HCT116 (cell line): ENCODE data around the gene HIPK2. TPM values are rescaled to one million over a fixed set of nuclear protein-coding genes. Genes with fewer than 3 reads are reported as not detected.

ENCODE experiments used
- ATAC-seq: fragments of 200-7000 bp; cut with Tn5 transposase; 2 replicates; pipeline ENCODE4 v1.9.1; 2020; ENCODE audit warnings: mild to moderate bottlenecking, moderate library complexity
- BruUV-seq: library from RNA; stranded (reverse); fragments of 400-500 nt; replicated peaks from 2 replicates; lab custom pipeline; 2021; lab: Mats Ljungman, UMichigan
- CTCF ChIA-PET: fragments of 300-600 bp; sonication (Branson Sonifier 250); formaldehyde crosslinking; loops from one replicate; lab custom pipeline; 2021; ENCODE audit warnings: antibody characterized with exemption; lab: Charles Lee
- POLR2A ChIA-PET: fragments of 300-600, 350-600 bp; sonication (Branson Sonifier 250); formaldehyde crosslinking; loops from one replicate; lab custom pipeline; 2021; ENCODE audit warnings: antibody characterized with exemption; lab: Charles Lee
- RAD21 ChIA-PET, 2 experiments: fragments of 300-600 bp; sonication (Branson Sonifier 250); formaldehyde crosslinking; loops; one replicate each; lab custom pipeline; 2023; ENCODE audit warnings: low total read pairs in 2 of 2; ENCODE audit not compliant: uncharacterized antibody in 2 of 2, unreplicated experiment in 2 of 2, low non-redundant PET in 1 of 2; lab: Charles Lee
- DNase-seq: peaks from one replicate; pipeline ENCODE4 v3.0.0-alpha.2; 2010; ENCODE audit warnings: low read depth, low spot score
- H2AFZ ChIP-seq: fragments of 200-600 bp; shearing (Covaris generic), sonication (generic); 2 replicates; pipeline ENCODE4 v1.6.1; 2017; ENCODE audit warnings: low read depth, mixed run types, mixed read lengths, antibody characterized with exemption, low read length; ENCODE audit not compliant: poor library complexity, severe bottlenecking
- H3K27ac ChIP-seq: 2 replicates; pipeline ENCODE4 v1.5.1; 2012; ENCODE audit warnings: low read depth, low read length
- H3K27me3 ChIP-seq: fragments of 200-600 bp; sonication (generic); 2 replicates; pipeline ENCODE4 v1.6.1; 2016; ENCODE audit warnings: mixed run types, low read length, mixed read lengths; ENCODE audit not compliant: insufficient read depth
- H3K36me3 ChIP-seq, 2 experiments: fragments of 200-500 bp in 1 of 2; fragments of 200-600 bp in 1 of 2; sonication (Bioruptor generic) in 1 of 2; sonication (generic) in 1 of 2; 2 replicates each; pipeline versions ENCODE4 v1.5.1 to v1.6.1; 2014 to 2016; ENCODE audit warnings: low read length in 2 of 2, inconsistent platforms in 1 of 2, mixed read lengths in 1 of 2, mixed run types in 1 of 2; ENCODE audit not compliant: insufficient read depth in 2 of 2, control insufficient read depth in 1 of 2
- H3K4me1 ChIP-seq, 2 experiments: fragments of 200-600 bp in 1 of 2; sonication (generic) in 1 of 2; 2 replicates each; pipeline versions ENCODE4 v1.5.1 to v1.6.1; 2012 to 2017; ENCODE audit warnings: low read length in 2 of 2, inconsistent platforms in 1 of 2, mild to moderate bottlenecking in 1 of 2, mixed read lengths in 1 of 2, mixed run types in 1 of 2, moderate library complexity in 1 of 2; ENCODE audit not compliant: insufficient read depth in 2 of 2, control insufficient read depth in 1 of 2
- H3K4me2 ChIP-seq: fragments of 200-600 bp; sonication (generic); 2 replicates; pipeline ENCODE4 v1.6.1; 2017; ENCODE audit warnings: mixed run types, low read length, mixed read lengths
- H3K4me3 ChIP-seq, 2 experiments: fragments of 200-600 bp in 1 of 2; sonication (generic) in 1 of 2; replicated peaks in 1 of 2; 2 replicates each; pipeline ENCODE4 v1.5.1; 2011 to 2016; ENCODE audit warnings: low read length in 2 of 2, control low read depth in 1 of 2, low read depth in 1 of 2, mild to moderate bottlenecking in 1 of 2, mixed read lengths in 1 of 2, mixed run types in 1 of 2
- H3K79me2 ChIP-seq: fragments of 200-600 bp; sonication (generic); 2 replicates; pipeline ENCODE4 v1.6.1; 2017; ENCODE audit warnings: mild to moderate bottlenecking, mixed run types, low read length, moderate library complexity, mixed read lengths; ENCODE audit not compliant: insufficient read depth
- H3K9ac ChIP-seq: fragments of 200-600 bp; sonication (generic); 2 replicates; pipeline ENCODE4 v1.6.1; 2016; ENCODE audit warnings: low read length, mixed read lengths
- H3K9me2 ChIP-seq: fragments of 200-600 bp; sonication (generic), shearing (Covaris generic); 2 replicates; pipeline ENCODE4 v1.6.1; 2017; ENCODE audit warnings: mixed run types, mild to moderate bottlenecking, moderate library complexity; ENCODE audit not compliant: insufficient read depth
- H3K9me3 ChIP-seq, 2 experiments: fragments of 200-500 bp in 1 of 2; fragments of 200-600 bp in 1 of 2; sonication (Bioruptor generic) in 1 of 2; sonication (generic) in 1 of 2; 2 replicates each; pipeline ENCODE4 v1.6.1; 2014 to 2017; ENCODE audit warnings: low read length in 2 of 2, mixed read lengths in 2 of 2, inconsistent platforms in 1 of 2, low read depth in 1 of 2, mild to moderate bottlenecking in 1 of 2, mixed run types in 1 of 2, moderate library complexity in 1 of 2; ENCODE audit not compliant: control insufficient read depth in 1 of 2, insufficient read depth in 1 of 2
- H4K20me1 ChIP-seq: fragments of 200-600 bp; sonication (generic), shearing (Covaris generic); 2 replicates; pipeline ENCODE4 v1.6.1; 2017; ENCODE audit warnings: mixed run types, mild to moderate bottlenecking, moderate library complexity; ENCODE audit not compliant: insufficient read depth
- CEBPB ChIP-seq: IDR thresholded peaks from 2 replicates; pipeline ENCODE4 v1.6.1; 2012; ENCODE audit warnings: low read depth
- EGR1 ChIP-seq: IDR thresholded peaks from 2 replicates; pipeline ENCODE4 v1.6.1; 2012; ENCODE audit warnings: low read depth
- ELF1 ChIP-seq: IDR thresholded peaks from 2 replicates; pipeline ENCODE4 v1.6.1; 2012; ENCODE audit warnings: low read depth, borderline replicate concordance
- EZH2phosphoT487 ChIP-seq: fragments of 200-600 bp; IDR thresholded peaks from 2 replicates; pipeline ENCODE4 v1.6.1; 2018; ENCODE audit warnings: antibody characterized with exemption, borderline replicate concordance
- FOSL1 ChIP-seq: IDR thresholded peaks from 2 replicates; pipeline ENCODE4 v1.6.1; 2012; ENCODE audit warnings: low read depth
- RAD21 ChIP-seq: IDR thresholded peaks from 2 replicates; pipeline ENCODE4 v1.6.1; 2012; ENCODE audit warnings: low read depth, mild to moderate bottlenecking
- SIN3A ChIP-seq: IDR thresholded peaks from 2 replicates; pipeline ENCODE4 v1.6.1; 2012; ENCODE audit warnings: low read depth
- SRF ChIP-seq: IDR thresholded peaks from 2 replicates; pipeline ENCODE4 v1.6.1; 2012; ENCODE audit warnings: low read depth
- intact Hi-C: fragments of 100-400 bp; cut with micrococcal nuclease; formaldehyde crosslinking; loops from 2 replicates; pipeline ENCODE4 v1.10.0; 2022
- total RNA-seq: library from RNA; stranded (reverse); gene quantifications from one replicate; pipeline ENCODE4 v1.2.1, GENCODE V29; 2021; ENCODE audit not compliant: unreplicated experiment
- TF ChIP-seq, protein P1 (sequence below), 3 experiments: fragments of 200-600 bp in 1 of 3; sonication (generic) in 1 of 3; IDR thresholded peaks in 2 of 3; conservative IDR thresholded peaks in 1 of 3; 2 replicates each; pipeline ENCODE4 v1.5.1; 2012 to 2017; ENCODE audit warnings: low read depth in 2 of 3, low read length in 2 of 3, antibody characterized with exemption in 1 of 3, borderline replicate concordance in 1 of 3, control low read depth in 1 of 3, mild to moderate bottlenecking in 1 of 3, mixed read lengths in 1 of 3, mixed run types in 1 of 3, moderate library complexity in 1 of 3; ENCODE audit not compliant: insufficient read depth in 1 of 3

Gene HIPK2
- total RNA-seq, 1 experiment from 2014 or later = 49.5 TPM

DNA sequence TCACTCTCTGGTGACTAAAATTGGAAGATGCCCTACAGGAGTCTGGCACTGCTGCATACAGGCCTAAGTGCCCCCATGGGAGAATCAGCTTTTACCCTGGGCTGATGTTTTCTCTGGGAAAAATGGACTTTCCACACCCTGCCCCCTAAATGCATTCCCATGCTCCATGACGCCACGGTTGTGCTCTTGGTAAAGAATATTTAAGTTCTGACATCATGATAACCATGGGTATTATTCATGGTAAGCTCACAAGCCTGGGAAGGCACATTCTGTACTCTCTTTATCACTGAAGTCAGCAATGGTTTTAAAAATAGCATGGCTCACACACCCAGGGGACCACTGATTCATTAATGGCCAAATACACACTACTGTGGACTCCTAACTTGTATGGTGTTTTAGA, 43.4 kb downstream of the HIPK2 start:
- TF ChIP-seq SRF = no peak
- TF ChIP-seq, protein P1, sequence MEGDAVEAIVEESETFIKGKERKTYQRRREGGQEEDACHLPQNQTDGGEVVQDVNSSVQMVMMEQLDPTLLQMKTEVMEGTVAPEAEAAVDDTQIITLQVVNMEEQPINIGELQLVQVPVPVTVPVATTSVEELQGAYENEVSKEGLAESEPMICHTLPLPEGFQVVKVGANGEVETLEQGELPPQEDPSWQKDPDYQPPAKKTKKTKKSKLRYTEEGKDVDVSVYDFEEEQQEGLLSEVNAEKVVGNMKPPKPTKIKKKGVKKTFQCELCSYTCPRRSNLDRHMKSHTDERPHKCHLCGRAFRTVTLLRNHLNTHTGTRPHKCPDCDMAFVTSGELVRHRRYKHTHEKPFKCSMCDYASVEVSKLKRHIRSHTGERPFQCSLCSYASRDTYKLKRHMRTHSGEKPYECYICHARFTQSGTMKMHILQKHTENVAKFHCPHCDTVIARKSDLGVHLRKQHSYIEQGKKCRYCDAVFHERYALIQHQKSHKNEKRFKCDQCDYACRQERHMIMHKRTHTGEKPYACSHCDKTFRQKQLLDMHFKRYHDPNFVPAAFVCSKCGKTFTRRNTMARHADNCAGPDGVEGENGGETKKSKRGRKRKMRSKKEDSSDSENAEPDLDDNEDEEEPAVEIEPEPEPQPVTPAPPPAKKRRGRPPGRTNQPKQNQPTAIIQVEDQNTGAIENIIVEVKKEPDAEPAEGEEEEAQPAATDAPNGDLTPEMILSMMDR (IDR thresholded peaks at IDR 0.05 in 2 of 3, conservative IDR thresholded peaks at IDR 0.05 in 1 of 3; ENCODE audit: borderline replicate concordance in 1 of 3, insufficient read depth in 1 of 3, low read depth in 2 of 3, low read length in 2 of 3) = no peak
- TF ChIP-seq RAD21 = no peak
- TF ChIP-seq FOSL1 = no peak
- no peak for TF ChIP-seq EGR1
- TF ChIP-seq EZH2phosphoT487 = no peak
- TF ChIP-seq ELF1 = no peak
- TF ChIP-seq CEBPB = no peak
- TF ChIP-seq SIN3A = no peak
- TF ChIP-seq, all 23 proteins: peak for 0
- Histone ChIP-seq H3K27me3 (no peaks in the 10 kb centered on the region), H4K20me1 (peaks cover 4% of the 10 kb centered on the region; the same call in 1 of the 2 replicates), H3K36me3 (peaks cover 0 to 7% of the 10 kb centered on the region in 2 experiments; a peak in 1 of 4 replicates), H3K4me1 (peaks cover 15 to 26% of the 10 kb centered on the region in 2 experiments), H3K79me2 (peaks cover 60% of the 10 kb centered on the region), H2AFZ (no peak overlapping the region), H3K4me2 (no peak overlapping the region), H3K9me2 (no peaks in the 10 kb centered on the region), H3K27ac (no peak overlapping the region), H3K4me3 (no peak overlapping the region), H3K9ac (no peak overlapping the region), H3K9me3 (peaks cover 0 to 15% of the 10 kb centered on the region in 2 experiments; a peak in 1 of 4 replicates)
- ATAC-seq (no peak), DNase-seq (no peak)
- ChIA-PET RAD21 (no interaction called here), POLR2A (no interaction called here), CTCF (no interaction called here)
- BruUV-seq = no TSS peak
- intact Hi-C loops = loop anchor here (5.0 kb wide), 1 partner anchor 52 kb away; no protein-coding TSS in a partner anchor
